ENCODE measurements around the gene PVALEF. TPM values are rescaled to one million over a fixed set of nuclear protein-coding genes. Genes with fewer than 3 reads are reported as not detected.

Gene PVALEF
- total and polyA plus RNA-seq, 2 of the 8 experiments (the other 6 are each of a cell fraction or from before 2014, with no cell fraction given), result 0.03 TPM; not detected in 1

- Histone ChIP-seq H3K27me3 (replicated peaks in 1 of 4; ENCODE audit: control insufficient read depth in 3 of 4, extremely low read depth in 1 of 4, insufficient read depth in 3 of 4, low read length in 3 of 4) (no peaks in the 10 kb centered on the region), H2AK5ac (ENCODE audit: low read depth, low read length) (no peak overlapping the region), H3K36me3 (ENCODE audit: control insufficient read depth in 2 of 4, insufficient read depth in 4 of 4, low read length in 3 of 4) (peaks cover 0 to 7% (median 0%) of the 10 kb centered on the region in 4 experiments; a peak in 3 of 8 replicates), H3K9ac (replicated peaks in 1 of 4; ENCODE audit: extremely low read depth in 1 of 4, low read depth in 3 of 4, low read length in 3 of 4) (no peak overlapping the region), H2BK5ac (ENCODE audit: low read depth, low read length) (no peak overlapping the region), H3K23ac (ENCODE audit: insufficient read length) (no peak overlapping the region), H2AFZ (ENCODE audit: low read length) (no peak overlapping the region), H4K5ac (ENCODE audit: insufficient read length, low read depth, low read length) (no peak overlapping the region), H3K4me2 (ENCODE audit: insufficient read depth in 1 of 2, low read depth in 2 of 2, low read length in 2 of 2) (no peak overlapping the region), H2BK12ac (ENCODE audit: low read depth, low read length) (no peak overlapping the region), H4K8ac (ENCODE audit: extremely low read depth, insufficient read depth, low read length) (no peak overlapping the region; the same call in 1 of the 2 replicates), H3K23me2 (ENCODE audit: low read depth, low read length) (no peaks in the 10 kb centered on the region), H3K79me1 (ENCODE audit: low read depth, low read length) (no peaks in the 10 kb centered on the region), H3K4ac (replicated peaks; ENCODE audit: insufficient read length, low read depth, low read length) (no peak overlapping the region), H4K20me1 (replicated peaks in 1 of 2; ENCODE audit: control insufficient read depth in 1 of 2, insufficient read depth in 2 of 2, low read length in 2 of 2) (peaks cover 0 to 5% of the 10 kb centered on the region in 2 experiments), H2BK20ac (ENCODE audit: low read length) (no peak overlapping the region), H3K27ac (ENCODE audit: low read depth, low read length) (no peak overlapping the region), H3K18ac (ENCODE audit: extremely low read depth, low read length) (no peak overlapping the region), H3K4me3 (ENCODE audit: extremely low read depth in 1 of 4, insufficient read depth in 2 of 4, low read depth in 3 of 4, low read length in 4 of 4) (no peak overlapping the region), H3K4me1 (replicated peaks in 1 of 4; ENCODE audit: control insufficient read depth in 3 of 4, insufficient read depth in 4 of 4, low read length in 3 of 4) (peaks cover 0 to 5% (median under 1%) of the 10 kb centered on the region in 4 experiments; a peak in 2 of 7 replicates), H2BK15ac (ENCODE audit: low read length) (no peak overlapping the region), H3K79me2 (ENCODE audit: control insufficient read depth in 1 of 2, insufficient read depth in 2 of 2, low read length in 2 of 2) (no peaks in the 10 kb centered on the region), H3K9me3 (ENCODE audit: insufficient read depth in 2 of 2, low read depth in 1 of 2, low read length in 1 of 2) (no peaks in the 10 kb centered on the region; a peak in 1 of 4 replicates), H2BK120ac (replicated peaks; ENCODE audit: low read depth, low read length) (no peak overlapping the region), H3K14ac (ENCODE audit: insufficient read length) (no peak overlapping the region), H4K91ac (replicated peaks; ENCODE audit: insufficient read length, low read length) (no peak overlapping the region), H3K56ac (replicated peaks; ENCODE audit: insufficient read length, low read depth, low read length) (no peak overlapping the region)
- FAIRE-seq (no peak), DNase-seq (ENCODE audit: low read depth in 1 of 2, low spot score in 2 of 2) (no peak)
- ChIA-PET POLR2A (ENCODE audit: partially characterized antibody) (interaction anchor here (1.0 to 1.2 kb wide), 2 partner anchors 57 to 184 kb away, joined by 4 read pairs; no protein-coding TSS in a partner anchor), CTCF (ENCODE audit: partially characterized antibody) (interaction anchor here (1.1 to 3.2 kb wide), 9 partner anchors 9 to 60 kb away, joined by 3 to 25 read pairs (median 4); no protein-coding TSS in a partner anchor)
- TF ChIP-seq TCF12 (IDR thresholded peaks at IDR 0.05; ENCODE audit: low read depth, low read length), result no peak
- TF ChIP-seq SP1 (IDR thresholded peaks at IDR 0.05; ENCODE audit: low read depth, low read length), result no peak
- no peak for TF ChIP-seq RNF2 (IDR thresholded peaks at IDR 0.05; ENCODE audit: borderline replicate concordance, low read depth, low read length, missing control alignments, poor library complexity, severe bottlenecking)
- TF ChIP-seq TBP (IDR thresholded peaks at IDR 0.05; ENCODE audit: low read depth, low read length), result no peak
- TF ChIP-seq SIRT6 (IDR thresholded peaks at IDR 0.05; ENCODE audit: low read length), result no peak
- no peak for TF ChIP-seq SUZ12 (IDR thresholded peaks at IDR 0.05; ENCODE audit: low read length)
- no peak for TF ChIP-seq CHD2 (IDR thresholded peaks at IDR 0.05; ENCODE audit: low read length)
- no peak for TF ChIP-seq RFX5 (IDR thresholded peaks at IDR 0.05; ENCODE audit: borderline replicate concordance, low read depth, low read length)
- no peak for TF ChIP-seq SP4 (IDR thresholded peaks at IDR 0.05; ENCODE audit: low read length)
- TF ChIP-seq RXRA (IDR thresholded peaks at IDR 0.05; ENCODE audit: insufficient read depth, low read depth, low read length), result no peak
- TF ChIP-seq MAX (IDR thresholded peaks at IDR 0.05), result no peak
- TF ChIP-seq SRF (IDR thresholded peaks at IDR 0.05; ENCODE audit: low read depth, low read length), result no peak
- WGBS, 2 experiments (ENCODE audit: extremely low coverage in 1 of 2, insufficient coverage in 1 of 2, insufficient read length in 1 of 2, insufficient replicate concordance in 2 of 2, low coverage in 1 of 2, low lambda C conversion rate in 2 of 2, missing lambda C conversion rate in 1 of 2), result 87% methylated on average over 12 of the region's 12 CpGs; no CpG with 5 or more reads in 1 of the 2 experiments
These were observed 23.2 kb downstream of the PVALEF start for GRCh38 chr17:81188491-81188840.
